ENCODE data around the gene NAA16.
"Not testable (repeated sequence)": the region's sequence is repeated elsewhere in the genome, so short reads cannot be mapped to it uniquely, and the experiment has no call there.

Gene NAA16

DNA sequence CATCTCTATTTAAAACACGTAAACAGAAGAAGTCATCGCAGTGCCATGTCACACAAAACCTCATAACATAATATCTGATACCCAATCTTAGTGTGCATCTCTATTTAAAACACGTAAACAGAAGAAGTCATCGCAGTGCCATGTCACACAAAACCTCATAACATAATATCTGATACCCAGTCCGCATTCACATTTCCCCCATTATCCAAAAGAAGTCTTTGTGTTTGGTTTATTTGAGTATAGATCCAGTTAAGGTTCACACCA lies 45.2 kb downstream of the NAA16 start:
- DNase-seq (ENCODE audit: low read depth in 2 of 2) = not testable (repeated sequence)

GRCh38 chr13:41356786-41357185 lies 45.7 kb downstream of the NAA16 start:
- no peak for DNase-seq (ENCODE audit: low read depth in 2 of 2)

- no peak for DNase-seq (ENCODE audit: low read depth in 2 of 2)
Observed at GRCh38 chr13:41361491-41361890, 50.4 kb downstream of the NAA16 start.

- DNase-seq (ENCODE audit: low read depth in 2 of 2) = no peak
Observed at GRCh38 chr13:41364043-41364442, 53.0 kb downstream of the NAA16 start.

DNA sequence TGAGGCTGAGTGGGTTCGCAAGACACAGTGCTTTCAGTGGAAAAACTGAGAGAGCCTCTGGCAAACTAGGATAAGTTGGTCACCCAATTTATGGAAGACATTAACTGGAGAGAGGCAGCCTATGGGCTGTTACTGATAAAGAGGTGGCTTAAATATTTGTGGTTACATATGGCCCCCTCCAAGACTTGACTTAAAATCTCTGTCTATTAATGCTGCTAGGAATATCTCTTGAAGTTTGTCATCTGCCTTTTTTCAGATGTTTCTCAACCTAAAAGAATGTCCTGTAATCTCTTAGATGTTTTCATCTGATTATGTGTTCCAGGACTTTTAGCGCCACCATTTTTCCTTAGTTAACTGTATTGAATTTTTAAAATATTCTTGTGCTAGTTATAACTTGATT lies 54.6 kb downstream of the NAA16 start:
- no peak for DNase-seq (ENCODE audit: low read depth in 2 of 2)

DNA sequence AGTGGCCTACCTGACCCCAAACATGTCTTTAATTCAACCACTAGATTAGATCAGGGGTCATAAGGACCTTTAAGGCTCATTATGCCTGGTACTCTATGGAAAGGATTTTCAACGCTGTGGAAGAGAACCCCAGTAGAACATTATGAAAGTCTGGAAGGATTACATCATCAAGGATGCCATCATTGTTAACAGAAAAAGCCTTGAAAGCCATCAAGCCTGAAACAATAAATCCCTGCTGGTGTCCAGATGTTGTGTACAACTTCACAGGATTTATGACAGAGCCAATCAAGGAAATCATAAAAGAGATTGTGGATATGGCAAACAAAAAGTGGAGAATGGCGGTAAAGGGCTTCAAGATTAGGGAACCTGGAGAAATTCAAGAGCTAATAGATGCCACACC lies 59.7 kb downstream of the NAA16 start:
- no peak for DNase-seq (ENCODE audit: low read depth in 2 of 2)

GRCh38 chr13:41377446-41377845 lies 66.4 kb downstream of the NAA16 start:
- DNase-seq (ENCODE audit: low read depth in 2 of 2) = no peak

- no peak for DNase-seq (ENCODE audit: low read depth in 2 of 2)
Observed at GRCh38 chr13:41382431-41382830, 71.4 kb downstream of the NAA16 start.

- no peak for DNase-seq (ENCODE audit: low read depth in 2 of 2)
Observed at GRCh38 chr13:41383386-41383785, 72.3 kb downstream of the NAA16 start.

DNA sequence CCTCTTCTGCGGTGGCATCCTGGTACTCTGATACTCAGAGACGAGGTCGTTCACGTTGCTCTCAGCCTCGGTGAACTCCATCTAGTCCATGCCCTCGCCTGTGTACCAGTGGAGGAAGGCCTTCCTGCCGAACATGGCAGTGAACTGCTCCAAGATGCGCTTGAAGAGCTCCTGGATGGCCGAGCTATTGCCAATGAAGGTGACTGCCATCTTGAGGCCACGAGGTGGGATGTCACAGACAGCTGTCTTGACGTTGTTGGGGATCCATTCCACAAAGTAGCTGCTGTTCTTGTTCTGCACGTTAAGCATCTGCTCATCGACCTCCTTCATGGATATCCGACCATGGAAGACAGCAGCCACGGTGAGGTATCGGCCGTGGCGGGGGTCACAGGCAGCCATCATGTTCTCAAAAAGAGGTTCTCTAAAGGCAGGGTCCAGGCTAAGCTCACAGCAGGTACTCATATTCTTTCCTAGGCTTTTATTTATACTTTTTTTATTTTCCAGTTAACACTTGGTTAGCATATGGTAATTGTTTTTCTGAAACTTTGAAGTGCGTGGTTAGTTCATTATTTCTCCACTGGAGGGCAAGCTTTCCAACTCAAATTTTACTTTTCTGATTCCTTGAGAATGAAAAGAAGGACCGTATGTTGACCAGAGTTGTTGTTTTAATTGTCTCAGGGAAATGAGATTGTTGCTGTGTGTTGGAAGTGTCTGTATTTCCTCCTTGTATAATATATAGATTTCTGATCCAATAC lies 73.9 kb downstream of the NAA16 start:
- no peak for DNase-seq (ENCODE audit: low read depth in 2 of 2)

- no peak for DNase-seq (ENCODE audit: low read depth in 2 of 2)
Observed at GRCh38 chr13:41386211-41386610, 75.1 kb downstream of the NAA16 start.

GRCh38 chr13:41387576-41387975 lies 76.5 kb downstream of the NAA16 start:
- no peak for DNase-seq (ENCODE audit: low read depth in 2 of 2)

- DNase-seq (ENCODE audit: low read depth in 2 of 2) = no peak
Observed at GRCh38 chr13:41388143-41388881, 77.2 kb downstream of the NAA16 start.

DNA sequence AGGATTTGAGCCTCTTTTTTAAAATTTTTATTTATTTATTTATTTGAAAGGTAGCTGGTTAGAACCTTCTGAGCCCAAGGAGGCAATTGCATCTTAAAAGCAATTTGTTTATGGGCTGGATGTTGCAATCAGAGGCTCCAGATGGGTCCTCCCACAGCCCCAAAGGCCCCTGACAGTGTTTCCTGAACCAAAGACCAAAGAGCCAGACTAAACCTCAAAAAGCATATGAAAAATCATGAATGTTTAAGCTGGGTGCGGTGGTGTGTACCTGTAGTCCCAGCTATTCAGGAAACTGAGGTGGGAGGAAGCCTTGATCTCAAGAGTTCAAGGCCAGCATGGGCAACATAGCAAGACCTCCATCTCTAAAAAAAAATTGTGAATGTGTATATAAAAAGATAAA lies 78.5 kb downstream of the NAA16 start:
- no peak for DNase-seq (ENCODE audit: low read depth in 2 of 2)

GRCh38 chr13:41394166-41394565 lies 83.1 kb downstream of the NAA16 start:
- no peak for DNase-seq (ENCODE audit: low read depth in 2 of 2)

- no peak for DNase-seq (ENCODE audit: low read depth in 2 of 2)
Observed at GRCh38 chr13:41398494-41399170, 87.6 kb downstream of the NAA16 start.

DNA sequence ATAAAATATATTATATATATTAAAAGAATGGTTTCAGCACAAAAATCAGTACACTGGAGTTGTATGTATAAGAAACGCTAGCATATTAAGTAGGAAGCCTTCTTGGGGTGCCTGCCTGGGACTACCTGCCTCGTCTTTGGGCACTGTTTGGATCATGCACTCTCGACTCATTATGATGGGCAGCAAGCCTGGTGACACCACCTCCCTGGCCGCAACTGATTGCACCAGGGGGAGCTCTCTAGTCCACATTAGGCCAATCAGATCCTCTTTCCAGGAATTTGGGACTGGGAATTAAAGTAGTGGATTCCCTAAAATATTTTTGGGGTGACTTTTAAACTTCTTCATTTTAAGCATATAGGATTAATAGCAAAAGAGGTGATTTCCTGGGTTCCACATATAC lies 90.3 kb downstream of the NAA16 start:
- DNase-seq (ENCODE audit: low read depth in 2 of 2) = no peak

DNA sequence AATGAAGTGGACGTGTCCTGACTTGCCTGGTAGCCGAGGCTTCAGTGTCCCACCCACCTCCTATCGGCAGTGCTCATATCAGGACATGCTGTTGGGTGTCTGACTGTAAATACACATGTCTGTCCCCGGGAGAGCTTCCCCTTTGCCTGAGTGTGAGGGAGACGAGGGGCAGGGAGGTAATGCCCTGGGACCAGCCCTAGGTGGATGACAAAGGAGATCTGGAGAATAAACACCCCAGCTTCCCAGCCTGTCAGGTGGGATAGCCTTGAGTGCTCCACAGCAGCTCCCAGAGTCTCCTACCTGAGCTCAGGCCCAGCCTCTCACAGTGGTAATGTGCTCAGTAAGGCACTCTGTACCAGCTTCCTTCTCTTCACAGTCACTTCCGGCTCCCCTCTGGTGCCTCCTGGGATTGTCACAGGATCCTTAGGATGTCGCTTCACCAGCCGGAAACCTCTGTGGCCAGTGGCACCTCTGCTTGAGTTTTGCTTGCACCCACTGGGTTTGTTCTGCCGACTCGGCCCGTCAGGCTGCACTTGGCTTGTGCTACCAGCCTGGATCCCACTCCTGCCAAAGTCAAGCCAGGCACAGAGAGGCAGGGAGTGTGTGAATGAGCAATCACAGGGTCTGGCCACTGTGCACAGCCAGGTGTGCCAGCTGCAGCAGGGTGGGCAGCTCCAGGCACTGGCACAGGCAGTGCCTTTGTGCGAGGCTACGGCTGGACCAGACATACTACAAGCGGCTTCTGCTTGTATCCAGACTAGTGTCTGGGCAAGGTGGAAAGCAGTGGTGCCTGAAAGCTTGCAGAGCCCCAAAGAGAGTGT lies 91.8 kb downstream of the NAA16 start:
- no peak for DNase-seq (ENCODE audit: low read depth in 2 of 2)

- DNase-seq (ENCODE audit: low read depth in 2 of 2) = no peak
Observed at GRCh38 chr13:41403983-41404382, 92.9 kb downstream of the NAA16 start.

- DNase-seq (ENCODE audit: low read depth in 2 of 2) = no peak
Observed at GRCh38 chr13:41405367-41405766, 94.3 kb downstream of the NAA16 start.

DNA sequence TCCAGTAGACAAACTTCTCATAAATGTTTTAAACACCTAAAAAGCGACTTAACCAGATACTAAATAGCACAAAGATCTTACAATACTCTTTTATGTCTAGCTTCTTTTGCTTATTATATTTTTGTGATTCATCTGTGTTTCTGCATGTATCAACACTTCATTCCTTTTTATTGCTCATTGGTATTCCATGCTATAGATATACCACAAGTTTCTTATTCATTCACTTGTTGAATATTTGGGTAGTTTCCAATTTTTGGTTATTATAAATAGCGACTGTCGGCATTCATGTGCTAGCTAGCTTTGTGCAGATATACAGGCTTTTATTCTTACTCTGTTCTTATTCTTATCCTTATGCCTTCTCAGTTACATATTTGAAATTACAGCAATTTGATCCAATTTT lies 96.3 kb downstream of the NAA16 start:
- DNase-seq (ENCODE audit: low read depth in 2 of 2) = no peak

DNA sequence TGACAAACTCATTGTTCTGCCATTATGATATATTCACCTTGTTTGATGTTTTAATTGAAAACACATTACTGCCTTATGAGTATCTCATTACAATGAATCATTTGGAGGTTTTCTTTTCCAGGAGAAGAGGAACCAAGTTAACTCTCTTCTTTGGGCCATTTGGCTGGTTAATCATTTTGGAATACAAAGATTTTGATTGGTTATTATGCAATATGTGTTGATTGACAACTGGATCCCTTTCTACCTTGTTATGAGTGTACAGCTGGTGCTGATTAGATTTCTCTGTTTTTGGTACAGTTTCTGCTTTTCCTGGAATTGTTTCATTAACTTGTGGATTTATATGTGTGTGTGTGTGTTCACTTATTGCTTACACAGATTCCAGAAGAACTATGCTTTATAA lies 97.1 kb downstream of the NAA16 start:
- no peak for DNase-seq (ENCODE audit: low read depth in 2 of 2)

Data from stimulated activated CD8-positive, alpha-beta memory T cell treated with anti-CD3 and anti-CD28 coated beads, Interleukin-2, amount 100 ng/mL, for 48 hours (primary cell).